GM18505 (cell line): ENCODE data around the gene OR5K2.

Source experiments
- ATAC-seq: cut with Tn5 transposase; IDR thresholded peaks from one replicate; pipeline ENCODE4 v1.9.1; 2021; ENCODE audit not compliant: unreplicated experiment
- POLR2A ChIP-seq: IDR thresholded peaks from 4 replicates; pipeline ENCODE4 v1.6.1; 2011; ENCODE audit warnings: borderline replicate concordance; ENCODE audit not compliant: insufficient read depth, insufficient read length; ENCODE audit errors: extremely low read depth

The OR5K2 gene

DNA sequence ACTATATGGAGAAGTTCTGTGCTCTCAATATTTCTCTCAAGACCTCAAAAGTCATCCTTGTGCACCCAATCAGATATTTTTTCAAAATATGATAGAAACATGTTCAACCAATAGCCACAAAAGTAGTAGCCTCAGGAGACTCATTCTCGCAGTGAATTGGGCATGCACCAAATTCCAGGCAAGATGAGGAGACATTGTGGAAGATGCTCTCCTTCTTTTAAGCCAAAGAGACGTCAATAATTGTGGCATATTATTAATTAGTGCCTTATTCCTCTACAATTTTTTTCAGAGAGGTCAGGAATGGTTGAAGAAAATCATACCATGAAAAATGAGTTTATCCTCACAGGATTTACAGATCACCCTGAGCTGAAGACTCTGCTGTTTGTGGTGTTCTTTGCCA is at the start of gene OR5K2:
Gene OR5K2 (plus strand): TSS at position 301 of the 400 bp plus-strand sequence. CDS start 0 bp downstream, at position 301.
- no peak for ATAC-seq
- no peak for TF ChIP-seq POLR2A

DNA sequence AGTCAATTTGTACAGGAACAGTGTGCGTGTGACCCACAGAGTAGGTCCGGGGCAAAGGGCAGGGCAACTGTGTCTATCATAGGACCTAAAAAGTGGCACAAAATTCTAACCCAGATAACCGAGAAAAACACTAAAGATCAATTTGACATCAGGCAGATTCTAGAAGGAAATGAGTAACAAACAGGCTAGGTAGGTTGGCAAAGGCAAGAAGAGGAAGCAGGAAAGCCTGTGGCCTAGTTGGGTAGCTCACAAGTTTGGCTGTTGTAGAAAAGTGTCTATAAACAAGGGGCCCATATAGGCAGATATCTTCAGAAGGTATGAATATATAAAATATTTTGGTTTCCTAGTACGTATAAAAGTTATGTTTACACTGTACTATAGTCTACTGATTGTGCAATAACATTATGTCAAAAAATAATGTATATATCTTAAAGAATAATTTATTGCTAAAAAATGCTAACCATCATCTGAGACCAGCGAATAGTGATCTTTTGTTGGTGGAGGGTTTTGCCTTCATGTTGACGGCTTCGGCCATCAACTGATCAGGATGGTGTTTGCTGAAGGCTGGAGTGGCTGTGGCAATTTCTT is 47.8 kb upstream of the OR5K2 start:
- ATAC-seq = no peak
- no peak for TF ChIP-seq POLR2A

DNA sequence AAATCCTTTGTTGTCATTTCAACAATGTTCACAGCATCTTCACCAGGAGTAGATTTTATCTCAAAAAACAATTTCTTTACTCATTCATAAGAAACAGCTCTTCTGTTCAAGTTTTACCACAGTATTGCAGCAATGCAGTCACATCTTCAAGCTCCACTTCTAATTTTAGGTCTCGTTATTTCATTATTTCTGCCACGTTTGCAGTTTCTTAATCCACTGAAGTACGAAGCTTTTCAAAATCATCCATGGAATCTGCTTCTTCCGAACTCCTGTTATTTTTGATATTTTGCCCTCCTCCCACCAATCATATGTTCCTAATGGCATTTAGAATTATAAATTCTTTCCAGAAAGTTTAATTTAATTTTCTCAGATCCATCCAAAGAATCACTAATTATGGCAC is 47.1 kb upstream of the OR5K2 start:
- no peak for TF ChIP-seq POLR2A
- no peak for ATAC-seq

DNA sequence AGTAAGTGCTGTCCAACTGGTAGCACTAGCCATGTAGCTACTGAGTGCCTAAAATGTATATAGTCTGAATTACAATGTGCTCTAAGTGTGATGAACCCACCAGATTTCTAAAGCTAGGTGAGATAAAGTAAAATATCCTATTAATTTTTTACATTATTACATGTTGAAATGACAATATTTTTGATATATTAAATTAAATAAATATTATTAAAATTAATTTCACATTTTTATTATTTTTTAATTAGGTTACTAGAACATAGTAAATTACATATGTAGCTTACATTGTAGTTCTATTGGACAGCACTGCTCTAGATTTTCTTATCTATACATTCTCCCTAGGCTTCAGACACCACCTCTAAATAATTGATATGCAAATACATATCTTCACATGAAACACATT is 43.7 kb upstream of the OR5K2 start:
- ATAC-seq = no peak
- TF ChIP-seq POLR2A = no peak

DNA sequence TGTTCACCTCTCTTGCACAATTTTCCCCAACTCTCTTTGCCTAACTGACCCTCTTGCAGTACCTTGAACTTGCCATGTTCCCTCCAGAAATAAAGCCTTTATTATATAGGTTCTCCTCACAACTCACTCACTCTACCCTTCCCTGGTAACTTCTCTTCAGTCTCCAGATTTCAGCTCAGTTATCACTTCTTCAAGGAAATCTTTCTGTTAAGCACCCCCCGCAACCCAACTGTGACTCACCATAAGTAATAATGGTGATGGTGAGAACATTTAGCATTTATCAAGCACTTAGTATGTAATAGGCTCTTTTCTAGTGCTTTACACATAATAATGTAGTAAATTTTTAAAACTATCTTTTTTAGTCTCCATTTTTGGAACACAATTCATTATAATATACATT is 42.6 kb upstream of the OR5K2 start:
- no peak for ATAC-seq
- no peak for TF ChIP-seq POLR2A

DNA sequence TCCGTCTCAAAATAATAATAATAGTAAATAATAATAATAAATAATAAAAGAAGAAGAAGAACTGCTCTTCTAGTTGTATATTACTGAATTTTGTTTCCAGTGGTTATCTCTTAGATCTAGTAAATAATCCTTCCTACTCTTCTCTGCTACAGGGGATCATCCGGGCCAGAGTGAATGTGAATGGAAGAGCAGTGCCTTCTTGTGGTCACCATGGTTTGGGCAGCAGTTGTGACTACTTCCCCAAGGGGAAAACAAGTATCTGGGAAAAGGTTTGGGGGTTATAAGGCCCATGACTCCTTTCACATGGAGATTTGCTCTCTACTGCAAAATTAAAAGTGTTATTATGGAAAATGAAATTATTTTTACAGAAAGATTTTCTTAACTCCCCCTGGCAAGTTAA is 39.9 kb upstream of the OR5K2 start:
- TF ChIP-seq POLR2A = no peak

DNA sequence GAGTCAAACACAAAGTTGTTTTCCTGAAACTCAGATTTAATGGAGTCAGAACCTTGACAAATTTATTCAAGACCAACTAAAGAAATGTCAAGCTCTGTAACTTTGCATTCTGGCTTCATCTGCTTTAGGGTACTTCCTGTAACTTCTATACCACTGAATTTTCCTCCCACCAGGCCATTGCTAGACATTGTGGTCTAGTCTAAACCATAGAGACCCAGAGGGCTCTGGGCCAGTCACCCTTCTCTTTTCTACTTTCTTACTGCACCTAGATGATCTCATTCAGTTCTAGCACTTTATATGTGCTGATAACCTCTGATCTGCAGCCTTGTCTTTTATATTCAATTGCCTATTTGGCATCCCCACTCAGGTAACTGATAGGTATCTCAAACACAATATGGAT is 37.3 kb upstream of the OR5K2 start:
- ATAC-seq = no peak
- no peak for TF ChIP-seq POLR2A

More for the DNA sequence above, 39.9 kb upstream of the OR5K2 start:
- ATAC-seq = no peak

DNA sequence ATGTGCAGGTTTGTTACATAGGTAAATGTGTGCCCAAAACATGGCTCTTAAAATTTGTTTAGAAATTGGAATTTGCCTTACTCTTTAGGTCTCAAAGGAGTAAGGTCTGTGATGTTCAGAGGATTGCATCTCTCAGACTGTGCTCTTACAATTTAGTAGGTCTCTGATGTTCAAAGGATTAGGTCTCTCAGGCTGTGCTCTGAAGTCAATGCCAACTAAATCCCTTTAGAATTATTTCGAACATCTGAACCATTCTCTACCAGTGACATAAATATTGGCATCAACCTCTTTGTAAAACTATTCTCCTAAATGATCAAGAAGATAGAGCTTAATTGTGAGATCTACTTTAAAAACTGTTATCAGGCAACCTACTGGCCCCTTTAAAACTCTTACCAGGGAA is 34.6 kb upstream of the OR5K2 start, which contains the start of gene OR5K1:
Gene OR5K1 (plus strand): TSS at position 301 of the 400 bp plus-strand sequence. CDS start 6,376 bp downstream, outside the sequence.
- TF ChIP-seq POLR2A = no peak
- no peak for ATAC-seq

DNA sequence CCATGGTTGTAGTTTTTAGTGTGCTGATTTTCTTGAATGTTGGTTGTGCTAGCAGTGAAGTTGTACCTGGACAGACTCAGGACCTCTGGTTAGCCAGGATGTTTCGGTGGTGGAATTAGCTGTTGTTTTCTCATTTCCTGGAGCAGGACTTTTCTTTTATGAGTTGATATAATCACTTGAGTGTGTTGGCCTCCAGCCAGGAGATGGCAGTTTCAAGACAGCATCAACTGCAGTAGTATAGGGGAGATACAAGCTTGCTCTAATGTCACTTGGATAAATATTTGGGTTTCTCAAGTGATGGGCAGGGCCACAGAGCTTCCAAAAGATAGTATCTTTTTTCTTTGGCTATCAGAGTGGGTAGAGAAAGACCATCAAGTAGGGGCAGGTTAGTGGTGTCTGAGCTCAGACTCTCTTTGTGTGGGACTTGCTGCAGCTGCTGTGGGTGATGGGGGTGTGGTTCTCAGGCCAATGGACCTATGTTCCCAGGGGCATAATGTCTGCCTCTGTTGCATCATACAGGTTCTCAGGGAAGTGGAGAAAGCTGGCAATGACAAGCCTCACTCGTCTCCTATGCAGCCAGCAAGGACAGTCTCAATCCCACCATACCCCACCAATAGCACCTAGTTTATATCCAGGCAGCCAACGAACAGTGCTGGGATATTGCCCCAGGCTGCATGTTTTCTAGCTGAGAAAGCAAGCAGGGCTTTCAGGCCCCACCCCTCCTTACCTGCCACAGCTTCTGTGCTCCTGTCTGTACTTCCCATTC is 14.6 kb upstream of the OR5K2 start:
- ATAC-seq = no peak
- no peak for TF ChIP-seq POLR2A

DNA sequence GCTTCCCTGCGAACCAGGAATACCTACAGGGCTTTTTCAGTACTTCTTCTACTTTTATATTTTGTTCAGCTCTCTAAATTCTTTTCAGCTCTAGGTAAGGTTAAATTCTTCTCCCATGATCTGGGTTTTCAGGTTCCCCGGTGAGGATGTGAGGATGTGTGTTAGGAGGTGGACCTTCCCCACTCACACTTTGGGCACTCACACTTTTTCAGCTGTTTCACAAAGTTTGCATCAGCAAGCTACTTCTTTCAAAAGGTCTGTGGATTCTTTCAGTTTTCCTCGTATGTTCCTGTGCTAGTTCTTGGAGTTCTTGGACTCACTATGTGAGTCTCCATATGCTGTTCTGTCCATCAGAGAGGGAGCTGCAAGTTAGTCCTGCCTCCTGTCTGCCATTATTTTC is 13.9 kb upstream of the OR5K2 start:
- no peak for ATAC-seq

DNA sequence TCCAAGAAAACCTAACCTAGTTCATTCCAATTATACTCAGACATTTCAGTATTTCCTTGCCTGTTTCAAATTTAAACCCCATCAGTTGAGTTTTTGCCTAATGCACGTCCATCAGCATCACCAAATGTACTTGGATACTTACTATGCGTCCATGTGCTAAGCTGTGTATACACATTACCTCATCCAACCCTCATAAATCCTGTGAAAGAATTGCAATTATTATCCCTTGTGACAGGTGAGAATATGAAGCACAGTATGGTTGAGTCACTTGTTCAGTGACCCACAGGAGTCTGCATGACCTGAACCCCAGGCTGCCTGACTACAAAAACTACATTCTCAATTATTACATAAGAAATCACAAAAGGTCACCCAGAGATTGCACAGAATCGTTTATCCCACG is 2.5 kb downstream of the OR5K2 start:
- no peak for ATAC-seq
- no peak for TF ChIP-seq POLR2A

More for the DNA sequence above, 13.9 kb upstream of the OR5K2 start:
- no peak for TF ChIP-seq POLR2A

DNA sequence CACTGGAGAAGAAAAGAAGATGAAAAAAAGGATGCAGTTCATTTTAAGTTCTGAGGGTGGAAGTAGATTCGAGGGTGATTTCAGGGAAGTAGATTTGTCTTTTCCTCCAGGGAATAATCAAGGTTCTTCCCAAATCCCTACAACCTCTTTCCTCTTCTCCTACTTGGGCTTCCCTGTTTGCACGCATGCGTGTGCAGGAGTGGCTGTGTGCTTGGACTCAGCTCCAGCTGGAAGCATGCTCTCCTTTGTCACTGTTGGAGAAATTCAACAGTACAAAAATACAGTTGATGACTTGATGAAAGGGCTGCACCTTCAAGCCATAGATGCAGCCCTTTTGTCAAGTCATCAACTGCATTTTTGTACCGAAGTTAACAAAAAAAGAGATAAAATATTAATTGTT is 3.8 kb downstream of the OR5K2 start:
- TF ChIP-seq POLR2A = no peak
- ATAC-seq = no peak

DNA sequence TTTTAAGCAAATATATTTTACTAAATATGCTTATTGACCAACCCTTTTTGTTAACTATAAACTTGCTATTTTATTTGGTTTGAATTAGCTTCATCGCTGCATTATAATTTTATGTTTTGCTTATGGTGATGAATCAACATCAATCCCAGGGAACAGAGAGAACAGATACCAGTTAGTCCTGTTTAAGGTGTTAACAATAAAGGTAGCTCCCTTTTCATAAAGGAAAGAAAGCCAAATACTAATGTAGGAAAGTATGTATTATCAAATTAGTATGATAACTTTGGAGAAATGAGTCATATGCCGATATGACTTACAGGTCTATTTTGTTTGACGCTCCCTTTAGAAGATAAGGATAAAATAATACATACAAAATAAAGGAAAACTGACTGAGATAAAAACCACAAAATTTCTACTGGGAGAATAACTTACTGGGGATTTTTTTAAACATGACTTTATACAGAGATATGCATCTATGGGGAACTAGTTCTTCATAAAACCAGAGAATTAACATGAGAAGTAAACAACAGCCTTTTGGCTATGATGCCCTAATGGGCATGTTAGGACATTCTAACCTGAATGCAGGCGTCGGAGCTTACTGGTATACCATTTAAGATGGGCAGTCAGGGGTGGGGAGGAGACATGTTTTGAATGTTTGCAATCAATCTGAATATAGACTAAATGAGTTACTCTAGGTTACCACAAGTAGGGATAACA is 4.5 kb downstream of the OR5K2 start:
- TF ChIP-seq POLR2A = no peak
- ATAC-seq = no peak

DNA sequence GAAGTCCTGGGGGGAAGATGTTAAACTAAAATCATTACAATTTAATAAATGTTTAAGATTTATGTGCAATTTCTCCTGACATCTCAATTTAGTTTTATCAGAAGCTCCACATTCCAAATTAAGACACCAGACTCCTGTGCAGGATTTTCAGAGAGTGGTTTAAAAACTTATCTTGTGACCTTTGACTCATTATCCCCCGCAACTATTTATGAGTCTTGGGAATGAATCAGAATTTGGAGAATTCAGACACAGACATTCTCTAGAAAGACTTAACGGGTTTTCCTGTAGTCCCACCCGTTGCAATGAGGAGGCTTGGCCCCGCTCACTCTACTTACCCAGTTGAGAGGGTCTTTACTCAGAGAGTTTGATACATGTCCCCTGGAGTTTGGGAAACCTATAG is 7.1 kb downstream of the OR5K2 start:
- ATAC-seq = no peak
- TF ChIP-seq POLR2A = no peak
